ENCODE data around the gene WDR4. TPM values are rescaled to one million over a fixed set of nuclear protein-coding genes. Genes with fewer than 3 reads are reported as not detected.

WDR4 gene
- total RNA-seq, 4 donors from 2014 or later, result 12.8 to 51.2 (median 26.3) TPM

- Histone ChIP-seq H3K9me3 (no peaks in the 10 kb centered on the region), H3K4me3 (no peak overlapping the region), H3K27me3 (no peaks in the 10 kb centered on the region), H3K36me3 (peaks cover 0 to 19% (median 0%) of the 10 kb centered on the region in 3 donors), H3K27ac (no peak overlapping the region), H3K4me1 (peaks cover 0 to 10% (median 2%) of the 10 kb centered on the region in 4 donors)
- peak in 2 of 3 donors; percentile 11 to 39 for DNase-seq
- TF ChIP-seq POLR2A (IDR thresholded peaks at IDR 0.05) (no peak), CTCF (IDR thresholded peaks at IDR 0.05) (no peak)
Measured at GRCh38 chr21:42836767-42837301, 42.5 kb downstream of the WDR4 start.

- H3K4me1 ChIP-seq, result peaks cover 0 to 10% (median 2%) of the 10 kb centered on the region in 4 donors
- TF ChIP-seq POLR2A (IDR thresholded peaks at IDR 0.05) (no peak), CTCF (IDR thresholded peaks at IDR 0.05) (no peak)
Measured at GRCh38 chr21:42836402-42836666, 43.0 kb downstream of the WDR4 start.

GRCh38 chr21:42835611-42836401 is 43.5 kb downstream of the WDR4 start:
- Histone ChIP-seq H3K27ac (no peak overlapping the region), H3K4me1 (peaks cover 0 to 10% (median 2%) of the 10 kb centered on the region in 4 donors), H3K27me3 (no peaks in the 10 kb centered on the region), H3K36me3 (peaks cover 0 to 11% (median 0%) of the 10 kb centered on the region in 3 donors), H3K4me3 (no peak overlapping the region), H3K9me3 (no peaks in the 10 kb centered on the region)
- DNase-seq, result peak in 2 of 3 donors; percentile 19 to 23
- TF ChIP-seq POLR2A (IDR thresholded peaks at IDR 0.05) (no peak), CTCF (IDR thresholded peaks at IDR 0.05) (no peak)

More at GRCh38 chr21:42836402-42836666, 43.0 kb downstream of the WDR4 start:
- Histone ChIP-seq H3K27ac (no peak overlapping the region), H3K36me3 (peaks cover 0 to 16% (median 0%) of the 10 kb centered on the region in 3 donors), H3K9me3 (no peaks in the 10 kb centered on the region), H3K4me3 (no peak overlapping the region), H3K27me3 (no peaks in the 10 kb centered on the region)
- no peak for DNase-seq

- DNase-seq, result peak in 2 of 3 donors; percentile 1 to 11
- no peaks in the 10 kb centered on the region for H3K27me3 ChIP-seq
- H3K4me1 ChIP-seq, result peaks cover 0 to 10% (median 2%) of the 10 kb centered on the region in 4 donors
- H3K36me3 ChIP-seq, result peaks cover 0 to 6% (median 0%) of the 10 kb centered on the region in 3 donors
- H3K4me3 ChIP-seq, result no peak overlapping the region
- H3K27ac ChIP-seq, result no peak overlapping the region
- no peaks in the 10 kb centered on the region for H3K9me3 ChIP-seq
- TF ChIP-seq CTCF (IDR thresholded peaks at IDR 0.05) (no peak), POLR2A (IDR thresholded peaks at IDR 0.05) (no peak)
Measured at GRCh38 chr21:42835211-42835610, 44.1 kb downstream of the WDR4 start.

GRCh38 chr21:42834726-42835191 is 44.6 kb downstream of the WDR4 start:
- DNase-seq, result peak in 2 of 3 donors; percentile 12 to 35
- peaks cover 0 to 10% (median 2%) of the 10 kb centered on the region in 4 donors for H3K4me1 ChIP-seq
- H3K27ac ChIP-seq, result no peak overlapping the region
- TF ChIP-seq CTCF (IDR thresholded peaks at IDR 0.05) (no peak), POLR2A (IDR thresholded peaks at IDR 0.05) (no peak)
- H3K4me3 ChIP-seq, result no peak overlapping the region
- peaks cover 0 to 3% (median 0%) of the 10 kb centered on the region in 3 donors for H3K36me3 ChIP-seq
- H3K27me3 ChIP-seq, result no peaks in the 10 kb centered on the region
- no peaks in the 10 kb centered on the region for H3K9me3 ChIP-seq
